ENCODE measurements around the gene PNPLA4. TPM values are rescaled to one million over a fixed set of nuclear protein-coding genes. Genes with fewer than 3 reads are reported as not detected.

Gene PNPLA4
- total and polyA plus RNA-seq, 2 of the 4 experiments (the other 2 are of a cell fraction), result 14.3 to 15.7 TPM

- Histone ChIP-seq H3K27ac (ENCODE audit: insufficient read depth, low read length) (no peak overlapping the region), H4K8ac (ENCODE audit: low read depth in 2 of 2, low read length in 2 of 2) (peak overlapping the region; percentile 99 to 100; a peak in 3 of 4 replicates), H4K20me1 (ENCODE audit: insufficient read depth, low read length) (no peaks in the 10 kb centered on the region), H2BK15ac (ENCODE audit: low read depth, low read length) (no peak overlapping the region), H2BK120ac (ENCODE audit: low read depth, low read length) (no peak overlapping the region), H3K9ac (ENCODE audit: low read depth, low read length) (peak overlapping the region; percentile 71; the same call in 1 of the 2 replicates), H3K56ac (ENCODE audit: extremely low read depth, insufficient read depth, low read length) (no peak overlapping the region), H3K4me2 (ENCODE audit: low read depth, low read length) (peak overlapping the region; percentile 69), H3K18ac (ENCODE audit: low read depth, low read length) (no peak overlapping the region), H3K36me3 (ENCODE audit: control insufficient read depth, insufficient read depth, low read length) (no peaks in the 10 kb centered on the region), H4K91ac (ENCODE audit: insufficient read depth, low read depth, low read length) (no peak overlapping the region), H2BK20ac (ENCODE audit: low read depth, low read length) (no peak overlapping the region), H3K14ac (replicated peaks; ENCODE audit: low read depth, low read length) (no peak overlapping the region), H3K23ac (ENCODE audit: low read depth, low read length) (no peak overlapping the region), H3K9me1 (ENCODE audit: insufficient read depth, low read length) (no peaks in the 10 kb centered on the region), H3K79me1 (ENCODE audit: low read depth in 1 of 2, low read length in 2 of 2) (no peaks in the 10 kb centered on the region), H2AFZ (replicated peaks; ENCODE audit: low read length, poor library complexity) (peak overlapping the region; percentile 94), H2BK5ac (ENCODE audit: low read depth, low read length, poor library complexity, severe bottlenecking) (no peak overlapping the region), H3K4ac (ENCODE audit: low read depth, low read length) (no peak overlapping the region), H2AK9ac (replicated peaks; ENCODE audit: low read depth, low read length, poor library complexity) (no peak overlapping the region), H3K4me3 (ENCODE audit: insufficient read depth, low read depth, low read length) (peak overlapping the region; percentile 81), H3K9me3 (ENCODE audit: control insufficient read depth, insufficient read depth, low read length) (no peaks in the 10 kb centered on the region), H3K27me3 (ENCODE audit: control insufficient read depth, insufficient read depth, low read length) (no peaks in the 10 kb centered on the region), H2AK5ac (ENCODE audit: low read depth, low read length) (no peak overlapping the region), H4K5ac (ENCODE audit: low read depth, low read length) (peak overlapping the region; percentile 76), H3K4me1 (ENCODE audit: control insufficient read depth, insufficient read depth, low read length) (no peaks in the 10 kb centered on the region)
- intact Hi-C loops (cut with micrococcal nuclease), result loop anchor here (5.0 to 10.0 kb wide), 5 partner anchors 694 to 1904 kb away; no protein-coding TSS in a partner anchor
- BruUV-seq (replicated peaks), result no TSS peak
- in situ Hi-C loops (cut with MboI; ENCODE audit: low sequenced_read_pairs), result no loop called here
- ChIA-PET CTCF (interaction anchor here (0.6 to 1.6 kb wide), 4 partner anchors 14 to 325 kb away, joined by 3 to 6 read pairs (median 4); no protein-coding TSS in a partner anchor), POLR2A (ENCODE audit: unreplicated experiment) (no interaction called here)
- no peak for TF ChIP-seq POLR2A (IDR thresholded peaks at IDR 0.05; ENCODE audit: low read depth, low read length)
- TF ChIP-seq, protein P1, sequence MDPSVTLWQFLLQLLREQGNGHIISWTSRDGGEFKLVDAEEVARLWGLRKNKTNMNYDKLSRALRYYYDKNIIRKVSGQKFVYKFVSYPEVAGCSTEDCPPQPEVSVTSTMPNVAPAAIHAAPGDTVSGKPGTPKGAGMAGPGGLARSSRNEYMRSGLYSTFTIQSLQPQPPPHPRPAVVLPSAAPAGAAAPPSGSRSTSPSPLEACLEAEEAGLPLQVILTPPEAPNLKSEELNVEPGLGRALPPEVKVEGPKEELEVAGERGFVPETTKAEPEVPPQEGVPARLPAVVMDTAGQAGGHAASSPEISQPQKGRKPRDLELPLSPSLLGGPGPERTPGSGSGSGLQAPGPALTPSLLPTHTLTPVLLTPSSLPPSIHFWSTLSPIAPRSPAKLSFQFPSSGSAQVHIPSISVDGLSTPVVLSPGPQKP (IDR thresholded peaks at IDR 0.05; ENCODE audit: borderline replicate concordance, low read depth, low read length), result no peak
- no peak for TF ChIP-seq MXI1 (IDR thresholded peaks at IDR 0.05; ENCODE audit: borderline replicate concordance, low read depth, low read length)
- TF ChIP-seq RCOR1 (IDR thresholded peaks at IDR 0.05; ENCODE audit: insufficient replicate concordance, low read length), result no peak
- TF ChIP-seq RAD21 (IDR thresholded peaks at IDR 0.05; ENCODE audit: low read length), result no peak
- TF ChIP-seq BHLHE40 (IDR thresholded peaks at IDR 0.05; ENCODE audit: low read depth, low read length), result no peak
- TF ChIP-seq RFX5 (IDR thresholded peaks at IDR 0.05; ENCODE audit: low read depth, low read length), result no peak
- TF ChIP-seq MAZ (IDR thresholded peaks at IDR 0.05; ENCODE audit: borderline replicate concordance, low read depth, low read length), result no peak
- no peak for TF ChIP-seq SMC3 (IDR thresholded peaks at IDR 0.05; ENCODE audit: low read depth, low read length)
- TF ChIP-seq MAFK (IDR thresholded peaks at IDR 0.05; ENCODE audit: low read depth, low read length), result no peak
- TF ChIP-seq CHD1 (IDR thresholded peaks at IDR 0.05; ENCODE audit: low read depth, low read length), result no peak
- TF ChIP-seq FOS (IDR thresholded peaks at IDR 0.05; ENCODE audit: low read depth, low read length), result no peak
- no peak for TF ChIP-seq NFE2L2 (IDR thresholded peaks at IDR 0.05; ENCODE audit: low read depth, low read length)
- TF ChIP-seq CTCF (conservative IDR thresholded peaks at IDR 0.05; ENCODE audit: low read depth, low read length), result no peak
- TF ChIP-seq CEBPB (IDR thresholded peaks at IDR 0.05; ENCODE audit: low read depth, low read length), result no peak
- ATAC-seq (ENCODE audit: low read depth), result no peak
- 83% methylated on average over 2 of the region's 5 CpGs; no CpG with 5 or more reads in 1 of the 2 experiments for WGBS, 2 experiments (ENCODE audit: extremely low coverage in 2 of 2, insufficient read length in 1 of 2)
- peak; percentile 0 for DNase-seq
- dilution Hi-C loops (cut with HindIII; ENCODE audit: low sequenced_read_pairs, unreplicated experiment), result no loop called here
These were observed 712 bp downstream of the PNPLA4 start for GRCh38 chrX:7926501-7926900.
